SK-N-SH (cell line): ENCODE measurements around the gene PCSK5.

Experiments
- GABPA ChIP-seq: IDR thresholded peaks from 2 replicates; pipeline ENCODE4 v1.4.0; 2012; ENCODE audit warnings: low read depth, mild to moderate bottlenecking
- RCOR1 ChIP-seq: fragments of 150-350 bp; IDR thresholded peaks from 2 replicates; pipeline ENCODE4 v1.6.1; 2017; ENCODE audit warnings: antibody characterized with exemption, low read length
- USF1 ChIP-seq: IDR thresholded peaks from 2 replicates; pipeline ENCODE4 v1.4.0; 2012; ENCODE audit warnings: low read depth, borderline replicate concordance

GRCh38 chr9:76359766-76360165 lies 469.3 kb downstream of the PCSK5 start:
- TF ChIP-seq USF1, result no peak
- TF ChIP-seq GABPA, result no peak
- TF ChIP-seq RCOR1, result no peak
